HEK293 (cell line): ENCODE measurements around the gene MUC21.

Source experiments
- MYNN ChIP-seq: fragments of 450-650 bp; formaldehyde crosslinking; IDR thresholded peaks from 2 replicates; pipeline ENCODE4 v1.5.1; 2016; ENCODE audit warnings: missing biosample characterization, missing genetic modification characterization, borderline replicate concordance
- PRDM10 ChIP-seq: fragments of 450-650 bp; formaldehyde crosslinking; IDR thresholded peaks from 2 replicates; pipeline ENCODE4 v1.5.1; 2016; ENCODE audit warnings: missing biosample characterization, missing genetic modification characterization
- ZNF175 ChIP-seq: fragments of 450-650 bp; formaldehyde crosslinking; IDR thresholded peaks from 2 replicates; pipeline ENCODE4 v1.5.1; 2016; ENCODE audit warnings: missing biosample characterization, missing genetic modification characterization
- ZNF747 ChIP-seq: fragments of 450-650 bp; formaldehyde crosslinking; IDR thresholded peaks from 2 replicates; pipeline ENCODE4 v1.5.1; 2016; ENCODE audit warnings: missing biosample characterization, missing genetic modification characterization
- TF ChIP-seq, protein P1 (sequence below): fragments of 450-650 bp; formaldehyde crosslinking; IDR thresholded peaks from 2 replicates; pipeline ENCODE4 v1.5.1; 2016; ENCODE audit warnings: missing biosample characterization, missing genetic modification characterization
- TF ChIP-seq, protein P2 (sequence below): sonication (generic); formaldehyde crosslinking; IDR thresholded peaks from 2 replicates; pipeline ENCODE4 v1.8.1; 2022; ENCODE audit warnings: mild to moderate bottlenecking, moderate library complexity, missing genetic modification reagents

DNA sequence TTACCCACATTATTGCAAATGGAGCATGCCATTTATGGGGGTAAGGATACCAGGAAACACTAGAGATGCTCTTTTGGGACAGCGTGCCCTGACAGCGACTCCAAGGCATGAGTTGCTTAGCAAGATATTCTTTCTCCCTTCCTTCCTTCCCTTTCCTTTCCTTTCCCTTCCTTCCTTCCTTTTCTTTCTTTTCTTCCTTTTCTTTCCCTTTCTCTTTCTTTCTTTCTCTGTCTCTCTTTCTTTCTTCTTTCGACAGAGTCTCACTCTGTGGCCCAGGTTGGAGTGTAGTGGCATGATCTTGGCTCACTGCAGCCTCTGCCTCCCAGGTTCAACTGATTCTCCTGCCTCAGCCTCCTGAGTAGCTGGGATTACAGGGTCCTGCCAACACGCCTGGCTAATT, 39.5 kb upstream of the MUC21 start:
- TF ChIP-seq PRDM10 (no peak), ZNF175 (tag by site-specific recombination) (no peak), ZNF747 (tag by site-specific recombination) (no peak), MYNN (tag by site-specific recombination) (no peak)
- TF ChIP-seq, protein P1, sequence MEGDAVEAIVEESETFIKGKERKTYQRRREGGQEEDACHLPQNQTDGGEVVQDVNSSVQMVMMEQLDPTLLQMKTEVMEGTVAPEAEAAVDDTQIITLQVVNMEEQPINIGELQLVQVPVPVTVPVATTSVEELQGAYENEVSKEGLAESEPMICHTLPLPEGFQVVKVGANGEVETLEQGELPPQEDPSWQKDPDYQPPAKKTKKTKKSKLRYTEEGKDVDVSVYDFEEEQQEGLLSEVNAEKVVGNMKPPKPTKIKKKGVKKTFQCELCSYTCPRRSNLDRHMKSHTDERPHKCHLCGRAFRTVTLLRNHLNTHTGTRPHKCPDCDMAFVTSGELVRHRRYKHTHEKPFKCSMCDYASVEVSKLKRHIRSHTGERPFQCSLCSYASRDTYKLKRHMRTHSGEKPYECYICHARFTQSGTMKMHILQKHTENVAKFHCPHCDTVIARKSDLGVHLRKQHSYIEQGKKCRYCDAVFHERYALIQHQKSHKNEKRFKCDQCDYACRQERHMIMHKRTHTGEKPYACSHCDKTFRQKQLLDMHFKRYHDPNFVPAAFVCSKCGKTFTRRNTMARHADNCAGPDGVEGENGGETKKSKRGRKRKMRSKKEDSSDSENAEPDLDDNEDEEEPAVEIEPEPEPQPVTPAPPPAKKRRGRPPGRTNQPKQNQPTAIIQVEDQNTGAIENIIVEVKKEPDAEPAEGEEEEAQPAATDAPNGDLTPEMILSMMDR = no peak
- TF ChIP-seq, protein P2, sequence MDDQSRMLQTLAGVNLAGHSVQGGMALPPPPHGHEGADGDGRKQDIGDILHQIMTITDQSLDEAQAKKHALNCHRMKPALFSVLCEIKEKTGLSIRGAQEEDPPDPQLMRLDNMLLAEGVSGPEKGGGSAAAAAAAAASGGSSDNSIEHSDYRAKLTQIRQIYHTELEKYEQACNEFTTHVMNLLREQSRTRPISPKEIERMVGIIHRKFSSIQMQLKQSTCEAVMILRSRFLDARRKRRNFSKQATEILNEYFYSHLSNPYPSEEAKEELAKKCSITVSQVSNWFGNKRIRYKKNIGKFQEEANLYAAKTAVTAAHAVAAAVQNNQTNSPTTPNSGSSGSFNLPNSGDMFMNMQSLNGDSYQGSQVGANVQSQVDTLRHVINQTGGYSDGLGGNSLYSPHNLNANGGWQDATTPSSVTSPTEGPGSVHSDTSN (CRISPR knock-in tag) = no peak
